Neural progenitor cell (in vitro differentiated cells): ENCODE results near the gene PLEKHA6. TPM values are rescaled to one million over a fixed set of nuclear protein-coding genes. Genes with fewer than 3 reads are reported as not detected.
A peak's percentile ranks its signal among the peaks of the same experiment; 100 is the strongest.

ENCODE experiments used
- DNase-seq: peaks from one replicate; pipeline ENCODE4 v3.0.0-alpha.2; 2016; ENCODE audit warnings: low spot score
- H2AFZ ChIP-seq: fragments of 200-600 bp; sonication (generic); replicated peaks from 2 replicates; pipeline ENCODE4 v1.6.1; 2016; ENCODE audit warnings: antibody characterized with exemption
- H3F3A ChIP-seq: fragments of 200-600 bp; sonication (generic); 2 replicates; pipeline ENCODE4 v1.6.1; 2016; ENCODE audit warnings: antibody characterized with exemption, low read depth
- H3K27ac ChIP-seq: fragments of 200-600 bp; sonication (generic); 2 replicates; pipeline ENCODE4 v1.5.1; 2016; ENCODE audit warnings: mild to moderate bottlenecking
- H3K27me3 ChIP-seq: fragments of 200-600 bp; sonication (generic); 2 replicates; pipeline ENCODE4 v1.6.1; 2016; ENCODE audit warnings: mild to moderate bottlenecking, moderate library complexity
- H3K36me3 ChIP-seq: fragments of 200-600 bp; sonication (generic); 2 replicates; pipeline ENCODE4 v1.5.1; 2016
- H3K4me1 ChIP-seq: fragments of 200-600 bp; sonication (generic); 2 replicates; pipeline ENCODE4 v1.6.1; 2016; ENCODE audit warnings: mixed run types
- H3K4me2 ChIP-seq: fragments of 200-600 bp; sonication (generic); 2 replicates; pipeline ENCODE4 v1.6.1; 2016
- H3K4me3 ChIP-seq: fragments of 200-600 bp; sonication (generic); 2 replicates; pipeline ENCODE4 v1.5.1; 2016
- H3K79me2 ChIP-seq: fragments of 200-600 bp; sonication (generic); 2 replicates; pipeline ENCODE4 v1.6.1; 2016; ENCODE audit warnings: low read depth
- H3K9ac ChIP-seq: fragments of 200-600 bp; sonication (generic); 2 replicates; pipeline ENCODE4 v1.6.1; 2016
- H3K9me3 ChIP-seq: fragments of 200-600 bp; sonication (generic); 2 replicates; pipeline ENCODE4 v1.5.1; 2016; ENCODE audit warnings: low read depth
- H4K20me1 ChIP-seq: fragments of 200-600 bp; sonication (generic); 2 replicates; pipeline ENCODE4 v1.6.1; 2016; ENCODE audit warnings: low read depth
- H3K27ac Mint-ChIP-seq: 3 replicates; pipeline ENCODE4 v1.8.0; 2021; ENCODE audit warnings: mixed read lengths
- H3K27me3 Mint-ChIP-seq: 2 replicates; pipeline ENCODE4 v1.8.0; 2022; ENCODE audit warnings: low read depth, mild to moderate bottlenecking, inconsistent platforms, moderate library complexity, mixed read lengths; ENCODE audit not compliant: insufficient read depth
- H3K36me3 Mint-ChIP-seq: 3 replicates; pipeline ENCODE4 v1.8.0; 2021; ENCODE audit warnings: mixed read lengths
- H3K4me1 Mint-ChIP-seq: 3 replicates; pipeline ENCODE4 v1.8.0; 2021; ENCODE audit warnings: mixed read lengths
- H3K4me3 Mint-ChIP-seq: 3 replicates; pipeline ENCODE4 v1.8.0; 2021; ENCODE audit warnings: mild to moderate bottlenecking, moderate library complexity, mixed read lengths
- H3K9me3 Mint-ChIP-seq: 3 replicates; pipeline ENCODE4 v1.8.0; 2020; ENCODE audit warnings: mixed read lengths
- CTCF ChIP-seq: fragments of 200-600 bp; sonication (generic); IDR thresholded peaks from 2 replicates; pipeline ENCODE4 v1.5.1; 2017; ENCODE audit warnings: antibody characterized with exemption, mild to moderate bottlenecking
- EZH2 ChIP-seq: fragments of 200-600 bp; sonication (generic); IDR thresholded peaks from 2 replicates; pipeline ENCODE4 v1.6.1; 2017; ENCODE audit warnings: antibody characterized with exemption, mild to moderate bottlenecking, moderate library complexity
- EZH2phosphoT487 ChIP-seq: fragments of 200-600 bp; sonication (generic); IDR thresholded peaks from 2 replicates; pipeline ENCODE4 v1.6.1; 2017; ENCODE audit warnings: antibody characterized with exemption
- total RNA-seq: library from RNA; depleted of rRNA; stranded (reverse); fragments of >200 nt; gene quantifications from 2 replicates; pipeline ENCODE4 v1.2.3, GENCODE V29; 2015; ENCODE audit warnings: low replicate concordance

PLEKHA6 gene
- total RNA-seq, 1 donor from 2014 or later = 0.58 TPM

DNA sequence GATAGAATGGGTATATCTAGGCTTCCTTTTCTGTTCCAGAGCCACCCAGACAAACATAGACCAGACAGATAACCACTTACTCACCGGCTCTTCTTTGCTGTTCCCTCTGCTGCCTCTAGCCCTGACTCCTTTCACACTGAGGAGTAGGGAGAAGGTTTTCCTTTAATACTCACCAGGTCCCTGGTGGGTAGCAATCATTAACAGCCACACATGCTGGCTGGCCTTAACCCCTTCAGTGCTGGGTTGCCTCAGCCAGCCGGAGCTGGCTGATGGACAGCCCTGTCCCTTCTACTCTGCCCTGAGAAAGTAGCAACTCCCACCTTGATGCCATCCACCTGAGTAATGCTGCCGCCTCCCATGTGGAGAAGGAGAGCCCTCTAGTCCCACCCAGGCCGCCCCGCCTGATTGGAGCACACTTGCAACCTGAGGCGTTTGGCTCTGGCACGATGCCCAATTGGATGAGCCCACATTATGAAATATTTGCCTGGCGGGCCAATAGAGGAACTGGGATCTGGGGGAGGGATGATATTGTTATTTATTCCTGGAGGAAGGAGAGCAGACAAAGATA lies 71.6 kb downstream of the PLEKHA6 start:
- Histone ChIP-seq H3K27me3 (no peaks in the 10 kb centered on the region), H2AFZ (no peak overlapping the region), H3K79me2 (no peaks in the 10 kb centered on the region), H3K4me1 (peaks cover 42% of the 10 kb centered on the region), H3K4me2 (peak overlapping the region; percentile 48), H3F3A (peaks cover 13% of the 10 kb centered on the region), H3K36me3 (no peaks in the 10 kb centered on the region), H3K9me3 (no peaks in the 10 kb centered on the region), H3K4me3 (no peak overlapping the region), H4K20me1 (no peaks in the 10 kb centered on the region), H3K9ac (no peak overlapping the region), H3K27ac (no peak overlapping the region)
- Mint-ChIP-seq H3K4me3 (no peak overlapping the region), H3K4me1 (peaks cover 51% of the 10 kb centered on the region), H3K27ac (no peak overlapping the region), H3K9me3 (no peaks in the 10 kb centered on the region), H3K36me3 (peaks cover 16% of the 10 kb centered on the region), H3K27me3 (peaks cover 2% of the 10 kb centered on the region)
- no peak for TF ChIP-seq EZH2
- TF ChIP-seq CTCF = no peak
- no peak for TF ChIP-seq EZH2phosphoT487
- DNase-seq = no peak

DNA sequence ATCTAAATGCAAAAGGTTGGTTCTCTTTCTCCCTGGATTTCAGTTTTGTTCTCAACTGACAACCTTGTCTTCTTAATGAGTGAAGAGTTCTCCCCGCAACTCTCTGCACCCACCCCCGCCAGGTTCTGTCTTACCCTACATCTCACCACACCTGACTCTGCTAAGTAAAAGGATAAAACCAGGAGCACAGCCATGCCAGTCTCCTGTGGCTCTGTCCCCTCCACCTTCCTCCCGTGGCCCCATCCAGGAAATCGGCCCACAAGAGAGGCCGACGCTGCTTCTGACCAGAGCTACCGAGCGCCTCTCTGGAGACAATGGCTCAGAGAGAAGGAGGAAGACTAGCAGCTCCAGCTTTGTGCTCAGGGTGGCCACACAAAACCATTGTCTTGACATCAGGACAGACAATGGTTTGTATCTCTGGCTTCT lies 72.2 kb downstream of the PLEKHA6 start:
- Histone ChIP-seq H3K4me1 (peaks cover 47% of the 10 kb centered on the region), H3K9ac (no peak overlapping the region), H3K27ac (no peak overlapping the region), H3K4me3 (no peak overlapping the region), H3K79me2 (no peaks in the 10 kb centered on the region), H4K20me1 (no peaks in the 10 kb centered on the region), H3K36me3 (no peaks in the 10 kb centered on the region), H3F3A (peaks cover 13% of the 10 kb centered on the region), H3K4me2 (peak overlapping the region; percentile 48), H3K9me3 (no peaks in the 10 kb centered on the region), H3K27me3 (no peaks in the 10 kb centered on the region), H2AFZ (peak overlapping the region; percentile 12)
- no peak for TF ChIP-seq EZH2
- TF ChIP-seq CTCF = no peak
- H3K9me3 Mint-ChIP-seq = no peaks in the 10 kb centered on the region
- peaks cover 55% of the 10 kb centered on the region for H3K4me1 Mint-ChIP-seq
- H3K27me3 Mint-ChIP-seq = peaks cover 2% of the 10 kb centered on the region
- H3K27ac Mint-ChIP-seq = no peak overlapping the region
- peaks cover 15% of the 10 kb centered on the region for H3K36me3 Mint-ChIP-seq
- DNase-seq = peak; percentile 53
- H3K4me3 Mint-ChIP-seq = no peak overlapping the region

- Mint-ChIP-seq H3K4me3 (no peak overlapping the region), H3K4me1 (peaks cover 58% of the 10 kb centered on the region), H3K9me3 (no peaks in the 10 kb centered on the region), H3K27ac (peak overlapping the region; percentile 40), H3K27me3 (peaks cover 2% of the 10 kb centered on the region), H3K36me3 (peaks cover 13% of the 10 kb centered on the region)
- Histone ChIP-seq H2AFZ (peak overlapping the region; percentile 12), H3K27ac (no peak overlapping the region), H3K27me3 (no peaks in the 10 kb centered on the region), H4K20me1 (no peaks in the 10 kb centered on the region), H3K4me1 (peaks cover 49% of the 10 kb centered on the region), H3K9me3 (no peaks in the 10 kb centered on the region), H3F3A (peaks cover 13% of the 10 kb centered on the region), H3K4me2 (peak overlapping the region; percentile 48), H3K9ac (no peak overlapping the region), H3K36me3 (no peaks in the 10 kb centered on the region), H3K4me3 (no peak overlapping the region), H3K79me2 (no peaks in the 10 kb centered on the region)
- DNase-seq = no peak
- TF ChIP-seq EZH2phosphoT487 (no peak), EZH2 (no peak), CTCF (no peak)
These were observed 72.8 kb downstream of the PLEKHA6 start for GRCh38 chr1:204286831-204287421.
